Measurements from ENCODE around the gene IMMP2L. TPM values are rescaled to one million over a fixed set of nuclear protein-coding genes. Genes with fewer than 3 reads are reported as not detected.

IMMP2L gene
- total RNA-seq, 2 experiments from 2014 or later: 14.7 to 15.1 TPM

- CTCF ChIA-PET: no interaction called here
Observed at GRCh38 chr7:111184987-111185386, 377.3 kb downstream of the IMMP2L start.

GRCh38 chr7:111183321-111183720 lies 379.0 kb downstream of the IMMP2L start:
- ChIA-PET POLR2A (no interaction called here), CTCF (no interaction called here)

More at GRCh38 chr7:111184987-111185386, 377.3 kb downstream of the IMMP2L start:
- POLR2A ChIA-PET: no interaction called here

- POLR2A ChIA-PET: no interaction called here
Observed at GRCh38 chr7:111180338-111180737, 382.0 kb downstream of the IMMP2L start.

GRCh38 chr7:111175908-111176441 lies 386.3 kb downstream of the IMMP2L start:
- ChIA-PET POLR2A (no interaction called here), CTCF (no interaction called here)

More at GRCh38 chr7:111180338-111180737, 382.0 kb downstream of the IMMP2L start:
- CTCF ChIA-PET: no interaction called here

GRCh38 chr7:111174510-111174909 lies 387.8 kb downstream of the IMMP2L start:
- CTCF ChIA-PET: no interaction called here

GRCh38 chr7:111173990-111174389 lies 388.3 kb downstream of the IMMP2L start:
- ChIA-PET CTCF (no interaction called here), POLR2A (no interaction called here)

More at GRCh38 chr7:111174510-111174909, 387.8 kb downstream of the IMMP2L start:
- POLR2A ChIA-PET: no interaction called here

GRCh38 chr7:111173528-111173927 lies 388.8 kb downstream of the IMMP2L start:
- CTCF ChIA-PET: no interaction called here
- POLR2A ChIA-PET: no interaction called here

- POLR2A ChIA-PET: no interaction called here
Observed at GRCh38 chr7:111172564-111173257, 389.6 kb downstream of the IMMP2L start.

GRCh38 chr7:111168182-111168581 lies 394.1 kb downstream of the IMMP2L start:
- ChIA-PET CTCF (no interaction called here), POLR2A (no interaction called here)

More at GRCh38 chr7:111172564-111173257, 389.6 kb downstream of the IMMP2L start:
- CTCF ChIA-PET: no interaction called here

GRCh38 chr7:111164442-111164841 lies 397.9 kb downstream of the IMMP2L start:
- POLR2A ChIA-PET: interaction anchor here (0.6 kb wide), 1 partner anchor 39 kb away, joined by 3 read pairs; no protein-coding TSS in a partner anchor
- CTCF ChIA-PET: no interaction called here

- CTCF ChIA-PET: interaction anchor here (0.7 kb wide), 1 partner anchor 323 kb away, joined by 3 read pairs; no protein-coding TSS in a partner anchor
- POLR2A ChIA-PET: no interaction called here
Observed at GRCh38 chr7:111162692-111163091, 399.6 kb downstream of the IMMP2L start.

GRCh38 chr7:111160297-111160696 lies 402.0 kb downstream of the IMMP2L start:
- CTCF ChIA-PET: no interaction called here

GRCh38 chr7:111159426-111159825 lies 402.9 kb downstream of the IMMP2L start:
- POLR2A ChIA-PET: no interaction called here

More at GRCh38 chr7:111160297-111160696, 402.0 kb downstream of the IMMP2L start:
- POLR2A ChIA-PET: no interaction called here

GRCh38 chr7:111150709-111151108 lies 411.6 kb downstream of the IMMP2L start:
- ChIA-PET CTCF (no interaction called here), POLR2A (no interaction called here)

More at GRCh38 chr7:111159426-111159825, 402.9 kb downstream of the IMMP2L start:
- CTCF ChIA-PET: no interaction called here

- ChIA-PET POLR2A (no interaction called here), CTCF (no interaction called here)
Observed at GRCh38 chr7:111147708-111148533, 414.4 kb downstream of the IMMP2L start.

GRCh38 chr7:111146136-111146535 lies 416.2 kb downstream of the IMMP2L start:
- ChIA-PET POLR2A (no interaction called here), CTCF (no interaction called here)

- ChIA-PET POLR2A (no interaction called here), CTCF (no interaction called here)
Observed at GRCh38 chr7:111145472-111145871, 416.8 kb downstream of the IMMP2L start.

GRCh38 chr7:111140091-111140865 lies 422.0 kb downstream of the IMMP2L start:
- POLR2A ChIA-PET: no interaction called here
- CTCF ChIA-PET: no interaction called here

- ChIA-PET POLR2A (no interaction called here), CTCF (no interaction called here)
Observed at GRCh38 chr7:111138586-111138985, 423.7 kb downstream of the IMMP2L start.

GRCh38 chr7:111138193-111138569 lies 424.1 kb downstream of the IMMP2L start:
- ChIA-PET POLR2A (interaction anchor here (0.6 kb wide), 1 partner anchor 1411 kb away, joined by 3 read pairs; no protein-coding TSS in a partner anchor), CTCF (no interaction called here)

Data from activated CD8-positive, alpha-beta memory T cell treated with anti-CD3 and anti-CD28 coated beads for 36 hours (primary cell).